MCF 10A (cell line): ENCODE measurements around the gene ADGRF5. TPM values are rescaled to one million over a fixed set of nuclear protein-coding genes. Genes with fewer than 3 reads are reported as not detected.

ENCODE experiments used
- BruUV-seq: library from RNA; stranded (reverse); fragments of 400-500 nt; replicated peaks from 2 replicates; lab custom pipeline; 2021; lab: Mats Ljungman, UMichigan
- CTCF ChIA-PET: fragments of 300-600 bp; sonication (Branson Sonifier 250); formaldehyde crosslinking; extraction: SDS; loops from one replicate; lab custom pipeline; 2021; ENCODE audit warnings: antibody characterized with exemption, inconsistent platforms; lab: Yijun Ruan, JAX
- POLR2A ChIA-PET: fragments of 300-600, 350-650 bp; sonication (Branson Sonifier 250); formaldehyde crosslinking; extraction: SDS; loops from one replicate; lab custom pipeline; 2020; ENCODE audit warnings: antibody characterized with exemption, inconsistent platforms; lab: Yijun Ruan, JAX
- DNase-seq: peaks from one replicate; pipeline ENCODE4 v3.0.0-alpha.2; 2018; ENCODE audit not compliant: unreplicated experiment
- H3K27ac Mint-ChIP-seq: one replicate; pipeline ENCODE4 v1.8.0; 2022; ENCODE audit warnings: mild to moderate bottlenecking, low read depth, mixed read lengths; ENCODE audit not compliant: unreplicated experiment
- H3K27me3 Mint-ChIP-seq: one replicate; pipeline ENCODE4 v1.8.0; 2022; ENCODE audit warnings: mixed read lengths; ENCODE audit not compliant: insufficient read depth, unreplicated experiment
- H3K36me3 Mint-ChIP-seq: one replicate; pipeline ENCODE4 v1.8.0; 2022; ENCODE audit warnings: mild to moderate bottlenecking, moderate library complexity, mixed read lengths; ENCODE audit not compliant: insufficient read depth, unreplicated experiment
- H3K4me1 Mint-ChIP-seq: one replicate; pipeline ENCODE4 v1.8.0; 2022; ENCODE audit warnings: mixed read lengths; ENCODE audit not compliant: insufficient read depth, unreplicated experiment
- H3K4me3 Mint-ChIP-seq: one replicate; pipeline ENCODE4 v1.8.0; 2022; ENCODE audit warnings: mild to moderate bottlenecking, moderate library complexity, mixed read lengths; ENCODE audit not compliant: unreplicated experiment
- H3K9me3 Mint-ChIP-seq: one replicate; pipeline ENCODE4 v1.8.0; 2022; ENCODE audit warnings: mixed read lengths; ENCODE audit not compliant: unreplicated experiment
- intact Hi-C: fragments of 100-400 bp; cut with micrococcal nuclease; formaldehyde crosslinking; loops from 2 replicates; pipeline ENCODE4 v1.14.1; 2022
- total RNA-seq: library from RNA; stranded (reverse); gene quantifications from 2 replicates; pipeline ENCODE4 v1.2.3, GENCODE V29; 2022
- TF ChIP-seq, protein P1 (sequence below): fragments of 200-600 bp; IDR thresholded peaks from one replicate; pipeline ENCODE4 v1.8.0; 2022; ENCODE audit warnings: antibody characterized with exemption, mild to moderate bottlenecking; ENCODE audit not compliant: unreplicated experiment

ADGRF5 gene
- total RNA-seq, 1 experiment from 2014 or later: not detected

DNA sequence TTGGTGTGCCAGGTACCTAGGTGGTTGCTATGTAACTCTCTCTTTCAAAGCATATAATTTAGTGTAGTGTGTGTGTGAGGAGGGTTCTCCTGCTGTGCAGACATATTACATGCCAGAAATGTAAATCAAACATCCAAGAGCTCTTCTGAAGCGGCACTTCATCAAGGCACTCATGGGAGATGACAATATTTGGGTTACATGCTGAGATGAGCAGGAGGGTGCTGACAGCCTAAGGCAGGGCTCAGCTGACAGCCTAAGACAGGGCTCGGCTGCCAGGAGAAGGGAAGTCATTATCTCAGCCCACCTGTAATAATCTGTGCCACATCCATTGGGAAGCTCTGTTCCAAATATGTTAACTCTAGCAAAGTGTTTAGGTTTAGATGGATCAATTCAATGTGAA lies 39.1 kb downstream of the ADGRF5 start:
- H3K27me3 Mint-ChIP-seq: no peaks in the 10 kb centered on the region
- H3K27ac Mint-ChIP-seq: no peak overlapping the region
- no peak overlapping the region for H3K4me3 Mint-ChIP-seq
- no peaks in the 10 kb centered on the region for H3K36me3 Mint-ChIP-seq
- H3K9me3 Mint-ChIP-seq: no peaks in the 10 kb centered on the region
- BruUV-seq: no TSS peak
- H3K4me1 Mint-ChIP-seq: no peaks in the 10 kb centered on the region
- ChIA-PET CTCF (no interaction called here), POLR2A (no interaction called here)
- no peak for DNase-seq
- TF ChIP-seq, protein P1, sequence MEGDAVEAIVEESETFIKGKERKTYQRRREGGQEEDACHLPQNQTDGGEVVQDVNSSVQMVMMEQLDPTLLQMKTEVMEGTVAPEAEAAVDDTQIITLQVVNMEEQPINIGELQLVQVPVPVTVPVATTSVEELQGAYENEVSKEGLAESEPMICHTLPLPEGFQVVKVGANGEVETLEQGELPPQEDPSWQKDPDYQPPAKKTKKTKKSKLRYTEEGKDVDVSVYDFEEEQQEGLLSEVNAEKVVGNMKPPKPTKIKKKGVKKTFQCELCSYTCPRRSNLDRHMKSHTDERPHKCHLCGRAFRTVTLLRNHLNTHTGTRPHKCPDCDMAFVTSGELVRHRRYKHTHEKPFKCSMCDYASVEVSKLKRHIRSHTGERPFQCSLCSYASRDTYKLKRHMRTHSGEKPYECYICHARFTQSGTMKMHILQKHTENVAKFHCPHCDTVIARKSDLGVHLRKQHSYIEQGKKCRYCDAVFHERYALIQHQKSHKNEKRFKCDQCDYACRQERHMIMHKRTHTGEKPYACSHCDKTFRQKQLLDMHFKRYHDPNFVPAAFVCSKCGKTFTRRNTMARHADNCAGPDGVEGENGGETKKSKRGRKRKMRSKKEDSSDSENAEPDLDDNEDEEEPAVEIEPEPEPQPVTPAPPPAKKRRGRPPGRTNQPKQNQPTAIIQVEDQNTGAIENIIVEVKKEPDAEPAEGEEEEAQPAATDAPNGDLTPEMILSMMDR: no peak
- intact Hi-C loops: no loop called here

DNA sequence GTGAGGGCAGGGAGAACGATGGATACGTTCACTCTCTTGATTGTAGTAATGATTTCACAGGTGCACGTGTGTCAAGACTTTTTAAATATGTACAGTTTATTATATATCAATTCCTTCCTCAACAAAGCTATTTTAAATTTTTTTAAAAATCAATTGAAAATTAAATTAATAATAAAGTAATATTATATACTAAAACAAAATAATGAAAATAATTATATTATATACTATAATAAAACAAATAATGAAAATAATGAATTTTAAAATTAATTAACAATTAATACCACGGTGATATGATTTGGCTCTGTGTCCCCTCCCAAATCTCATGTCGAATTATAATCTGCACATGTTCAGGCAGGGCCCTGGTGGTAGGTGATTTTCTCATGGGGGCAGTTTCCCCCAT lies 42.7 kb downstream of the ADGRF5 start:
- ChIA-PET CTCF (interaction anchor here (1.2 kb wide), 1 partner anchor 45 kb away, joined by 4 read pairs; no protein-coding TSS in a partner anchor), POLR2A (no interaction called here)
- intact Hi-C loops: no loop called here
- TF ChIP-seq, protein P1: no peak
- no peak overlapping the region for H3K27ac Mint-ChIP-seq
- no peaks in the 10 kb centered on the region for H3K36me3 Mint-ChIP-seq
- no TSS peak for BruUV-seq
- no peaks in the 10 kb centered on the region for H3K27me3 Mint-ChIP-seq
- no peak for DNase-seq
- H3K4me1 Mint-ChIP-seq: peaks cover 6% of the 10 kb centered on the region
- no peaks in the 10 kb centered on the region for H3K9me3 Mint-ChIP-seq
- H3K4me3 Mint-ChIP-seq: no peak overlapping the region

DNA sequence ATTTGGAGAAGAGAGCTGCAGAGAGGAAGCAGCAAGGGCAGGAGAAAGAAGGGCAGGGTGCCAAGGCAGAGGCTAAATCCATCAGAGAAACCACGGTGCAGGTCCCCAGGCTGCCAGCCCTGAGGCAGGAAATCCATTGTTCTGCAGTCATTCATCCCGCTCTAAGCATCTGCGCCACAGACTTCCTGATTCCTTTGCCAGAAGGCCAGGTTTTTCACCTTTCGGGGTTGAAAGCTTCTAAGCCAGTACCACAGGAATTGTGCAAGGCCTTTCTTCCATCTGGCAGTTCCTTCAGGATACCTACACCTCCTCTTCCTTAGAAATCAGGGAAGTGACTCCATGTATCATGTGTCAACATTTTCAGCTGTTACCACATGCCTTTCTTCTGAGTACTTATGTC lies 45.6 kb downstream of the ADGRF5 start:
- TF ChIP-seq, protein P1: no peak
- BruUV-seq: no TSS peak
- H3K9me3 Mint-ChIP-seq: no peaks in the 10 kb centered on the region
- peaks cover 6% of the 10 kb centered on the region for H3K4me1 Mint-ChIP-seq
- CTCF ChIA-PET: interaction anchor here (0.6 to 1.2 kb wide), 2 partner anchors 27 to 160 kb away, joined by 3 to 5 read pairs; no protein-coding TSS in a partner anchor
- intact Hi-C loops: no loop called here
- H3K27me3 Mint-ChIP-seq: no peaks in the 10 kb centered on the region
- H3K4me3 Mint-ChIP-seq: no peak overlapping the region
- no peaks in the 10 kb centered on the region for H3K36me3 Mint-ChIP-seq
- no peak overlapping the region for H3K27ac Mint-ChIP-seq
- peak; percentile 96 for DNase-seq
- POLR2A ChIA-PET: interaction anchor here (0.6 to 1.5 kb wide), 5 partner anchors 8 to 110 kb away, joined by 3 to 4 read pairs (median 4); no protein-coding TSS in a partner anchor

DNA sequence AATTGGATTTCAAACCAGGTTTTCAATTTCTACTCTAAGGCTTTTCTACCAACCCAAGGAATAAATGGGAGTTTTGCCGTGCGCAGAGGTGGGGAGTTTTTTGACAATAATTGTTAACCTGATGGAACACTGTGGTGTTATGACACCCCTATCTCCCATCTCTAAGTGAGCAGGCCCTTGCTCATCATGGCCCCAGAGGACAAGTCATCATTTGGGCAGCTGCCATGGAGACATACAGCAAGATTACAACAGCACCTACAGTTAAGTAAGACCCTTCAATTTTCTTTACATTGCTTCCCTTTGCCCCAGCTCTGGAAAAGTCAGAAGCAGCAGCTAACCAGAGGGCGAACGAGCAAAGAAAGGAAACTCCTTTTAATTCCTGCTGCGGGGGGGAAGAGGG lies 54.3 kb downstream of the ADGRF5 start:
- BruUV-seq: no TSS peak
- ChIA-PET POLR2A (interaction anchor here (0.6 to 1.1 kb wide), 2 partner anchors 9 to 134 kb away, joined by 3 to 4 read pairs; no protein-coding TSS in a partner anchor), CTCF (interaction anchor here (1.1 kb wide), 1 partner anchor 124 kb away, joined by 3 read pairs; no protein-coding TSS in a partner anchor)
- intact Hi-C loops: no loop called here
- Mint-ChIP-seq H3K9me3 (no peaks in the 10 kb centered on the region), H3K4me1 (no peaks in the 10 kb centered on the region), H3K36me3 (no peaks in the 10 kb centered on the region), H3K27ac (no peak overlapping the region), H3K4me3 (no peak overlapping the region), H3K27me3 (no peaks in the 10 kb centered on the region)
- TF ChIP-seq, protein P1: no peak
- DNase-seq: peak; percentile 23
